IPS DF 4.7 (cell line): ENCODE measurements around the gene XRCC2.

Source experiments
- DNase-seq: peaks from one replicate; pipeline ENCODE4 v3.0.0-alpha.2; 2013; ENCODE audit warnings: low spot score; ENCODE audit errors: extremely low read depth

Gene XRCC2

GRCh38 chr7:152615031-152615741, 60.8 kb downstream of the XRCC2 start:
- DNase-seq, result no peak

- DNase-seq, result no peak
These were observed 67.3 kb downstream of the XRCC2 start for GRCh38 chr7:152608656-152609055.

- no peak for DNase-seq
These were observed 67.7 kb downstream of the XRCC2 start for GRCh38 chr7:152608208-152608607.

GRCh38 chr7:152607007-152607406, 68.9 kb downstream of the XRCC2 start:
- DNase-seq, result no peak

GRCh38 chr7:152602962-152603361, 73.0 kb downstream of the XRCC2 start:
- DNase-seq, result no peak

GRCh38 chr7:152601305-152601798, 74.6 kb downstream of the XRCC2 start:
- DNase-seq, result no peak

- DNase-seq, result no peak
These were observed 75.7 kb downstream of the XRCC2 start for GRCh38 chr7:152600266-152600665.

GRCh38 chr7:152597507-152597906, 78.4 kb downstream of the XRCC2 start:
- no peak for DNase-seq

- DNase-seq, result no peak
These were observed 79.1 kb downstream of the XRCC2 start for GRCh38 chr7:152596824-152597223.
